Lung (tissue), 12 donors: ENCODE data around the gene KLHL26. TPM values are rescaled to one million over a fixed set of nuclear protein-coding genes. Genes with fewer than 3 reads are reported as not detected.

Experiments used
- ATAC-seq: fragments of 200-7000 bp; cut with Tn5 transposase; one replicate; pipeline ENCODE4 v1.9.1; 2020; ENCODE audit warnings: moderate number of reproducible peaks; ENCODE audit not compliant: insufficient read depth, low FRiP score
- DNase-seq, 3 donors: peaks; one replicate each; pipeline ENCODE4 v3.0.0-alpha.2; 2013 to 2017
- H3K27ac ChIP-seq, 2 donors: one replicate each; pipeline ENCODE4 v1.5.1; 2013; ENCODE audit warnings: mild to moderate bottlenecking in 2 of 2, moderate library complexity in 2 of 2, control low read depth in 1 of 2, inconsistent platforms in 1 of 2, low read depth in 1 of 2, low read length in 1 of 2
- H3K27me3 ChIP-seq, 3 donors: one replicate each; pipeline ENCODE4 v1.5.1; 2013; ENCODE audit warnings: low read length in 2 of 3; ENCODE audit not compliant: control insufficient read depth in 3 of 3, insufficient read depth in 3 of 3
- H3K36me3 ChIP-seq, 4 donors: one replicate each; pipeline ENCODE4 v1.5.1; 2013; ENCODE audit warnings: low read length in 4 of 4, mild to moderate bottlenecking in 1 of 4, moderate library complexity in 1 of 4; ENCODE audit not compliant: control insufficient read depth in 4 of 4, insufficient read depth in 4 of 4
- H3K4me1 ChIP-seq, 5 donors: one replicate each; pipeline ENCODE4 v1.5.1; 2013; ENCODE audit warnings: low read length in 5 of 5, mild to moderate bottlenecking in 2 of 5, moderate library complexity in 1 of 5; ENCODE audit not compliant: control insufficient read depth in 5 of 5, insufficient read depth in 5 of 5
- H3K4me3 ChIP-seq: one replicate; pipeline ENCODE4 v1.5.1; 2013; ENCODE audit warnings: mild to moderate bottlenecking, control low read depth, moderate library complexity
- H3K9ac ChIP-seq, 2 donors: one replicate each; pipeline ENCODE4 v1.5.1; 2013; ENCODE audit warnings: low read length in 2 of 2, control low read depth in 1 of 2; ENCODE audit not compliant: insufficient read depth in 1 of 2
- H3K9me3 ChIP-seq, 4 donors: one replicate each; pipeline ENCODE4 v1.5.1; 2013; ENCODE audit warnings: low read length in 3 of 4, mild to moderate bottlenecking in 1 of 4, moderate library complexity in 1 of 4; ENCODE audit not compliant: control insufficient read depth in 4 of 4, insufficient read depth in 3 of 4
- WGBS, 2 donors: extraction: QIAGEN DNeasy Blood & Tissue Kit; methylation state at CpG; one replicate each; pipeline ENCODE4 v1.1.7; 2013; 5-methylcytosine and 5-hydroxymethylcytosine counted together
- polyA plus RNA-seq, 2 donors: library from polyadenylated mRNA; stranded (reverse); fragments of 200-250 nt; gene quantifications; one replicate each; pipeline ENCODE4 v1.2.1, GENCODE V29; 2013
- total RNA-seq, 2 donors: library from RNA; depleted of rRNA in 1 of 2; stranded (reverse); fragments of >200 nt in 1 of 2; gene quantifications; one replicate each; pipeline ENCODE4 v1.2.1, GENCODE V29; 2014 to 2021
- TF ChIP-seq, protein P1 (sequence below): IDR thresholded peaks from 2 replicates; pipeline ENCODE4 v1.5.1; 2012; ENCODE audit warnings: mild to moderate bottlenecking; ENCODE audit errors: control extremely low read depth, extremely low read depth
- donor health status: control.
- donor health status: control.
- donor health status: Bipolar disorder and iron deficiency.
- donor health status: healthy.
- donor health status: DM: yes; HTN: yes; CAD: no.

KLHL26 gene
- total and polyA plus RNA-seq, 4 donors: 4.1 to 18.0 (median 8.4) TPM

DNA sequence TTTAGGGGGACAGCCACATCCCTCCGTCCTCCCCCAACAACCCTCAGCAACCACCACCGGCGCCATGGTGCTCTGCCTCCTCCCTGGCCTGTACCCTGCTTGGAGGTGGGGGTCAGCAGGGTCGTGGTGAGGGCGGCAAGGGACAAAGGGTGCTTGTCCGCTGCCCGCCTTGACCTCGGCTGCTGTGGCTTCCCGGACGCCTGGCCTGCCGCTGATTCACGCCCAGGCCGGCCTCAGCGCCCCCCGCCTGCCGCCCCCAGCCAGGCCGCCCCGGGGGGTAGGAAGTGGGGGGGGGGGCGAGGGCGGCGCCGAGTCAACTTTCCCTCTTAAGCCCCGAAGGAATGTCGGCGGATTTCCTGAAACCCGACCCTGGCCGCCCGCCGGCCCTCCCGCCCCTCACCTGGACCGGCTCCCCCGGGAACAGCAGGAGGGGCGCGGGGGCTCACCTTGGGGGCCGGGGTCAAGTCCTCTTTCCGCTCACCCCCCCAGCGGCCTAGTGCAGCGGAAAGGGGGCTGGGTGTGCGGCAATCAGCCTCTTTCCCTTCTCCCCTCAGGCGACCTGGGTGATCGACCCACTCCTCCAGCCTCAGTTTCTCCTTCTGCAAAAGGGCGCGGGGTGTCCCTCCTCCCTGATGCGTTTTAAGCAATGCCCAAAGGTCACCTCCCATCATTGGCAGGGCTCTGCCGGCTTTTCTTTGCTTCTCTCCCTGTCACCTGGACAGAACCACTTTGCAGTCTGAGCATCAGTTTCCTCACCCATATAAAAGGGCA is 26.1 kb upstream of the KLHL26 start:
- H3K9me3 ChIP-seq: no peaks in the 10 kb centered on the region
- no peak overlapping the region for H3K4me3 ChIP-seq
- DNase-seq (peak in 2 of 3 donors; percentile 56 to 59), ATAC-seq (no peak)
- peaks cover 0 to 16% (median 14%) of the 10 kb centered on the region in 5 donors for H3K4me1 ChIP-seq
- 2 to 4% methylated on average over 28 to 45 of the region's 45 CpGs for WGBS, 2 donors
- no peaks in the 10 kb centered on the region for H3K36me3 ChIP-seq
- no peak overlapping the region for H3K9ac ChIP-seq
- TF ChIP-seq, protein P1, sequence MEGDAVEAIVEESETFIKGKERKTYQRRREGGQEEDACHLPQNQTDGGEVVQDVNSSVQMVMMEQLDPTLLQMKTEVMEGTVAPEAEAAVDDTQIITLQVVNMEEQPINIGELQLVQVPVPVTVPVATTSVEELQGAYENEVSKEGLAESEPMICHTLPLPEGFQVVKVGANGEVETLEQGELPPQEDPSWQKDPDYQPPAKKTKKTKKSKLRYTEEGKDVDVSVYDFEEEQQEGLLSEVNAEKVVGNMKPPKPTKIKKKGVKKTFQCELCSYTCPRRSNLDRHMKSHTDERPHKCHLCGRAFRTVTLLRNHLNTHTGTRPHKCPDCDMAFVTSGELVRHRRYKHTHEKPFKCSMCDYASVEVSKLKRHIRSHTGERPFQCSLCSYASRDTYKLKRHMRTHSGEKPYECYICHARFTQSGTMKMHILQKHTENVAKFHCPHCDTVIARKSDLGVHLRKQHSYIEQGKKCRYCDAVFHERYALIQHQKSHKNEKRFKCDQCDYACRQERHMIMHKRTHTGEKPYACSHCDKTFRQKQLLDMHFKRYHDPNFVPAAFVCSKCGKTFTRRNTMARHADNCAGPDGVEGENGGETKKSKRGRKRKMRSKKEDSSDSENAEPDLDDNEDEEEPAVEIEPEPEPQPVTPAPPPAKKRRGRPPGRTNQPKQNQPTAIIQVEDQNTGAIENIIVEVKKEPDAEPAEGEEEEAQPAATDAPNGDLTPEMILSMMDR: no peak
- H3K27ac ChIP-seq: no peak overlapping the region
- peaks cover 0 to 61% (median 48%) of the 10 kb centered on the region in 3 donors for H3K27me3 ChIP-seq

DNA sequence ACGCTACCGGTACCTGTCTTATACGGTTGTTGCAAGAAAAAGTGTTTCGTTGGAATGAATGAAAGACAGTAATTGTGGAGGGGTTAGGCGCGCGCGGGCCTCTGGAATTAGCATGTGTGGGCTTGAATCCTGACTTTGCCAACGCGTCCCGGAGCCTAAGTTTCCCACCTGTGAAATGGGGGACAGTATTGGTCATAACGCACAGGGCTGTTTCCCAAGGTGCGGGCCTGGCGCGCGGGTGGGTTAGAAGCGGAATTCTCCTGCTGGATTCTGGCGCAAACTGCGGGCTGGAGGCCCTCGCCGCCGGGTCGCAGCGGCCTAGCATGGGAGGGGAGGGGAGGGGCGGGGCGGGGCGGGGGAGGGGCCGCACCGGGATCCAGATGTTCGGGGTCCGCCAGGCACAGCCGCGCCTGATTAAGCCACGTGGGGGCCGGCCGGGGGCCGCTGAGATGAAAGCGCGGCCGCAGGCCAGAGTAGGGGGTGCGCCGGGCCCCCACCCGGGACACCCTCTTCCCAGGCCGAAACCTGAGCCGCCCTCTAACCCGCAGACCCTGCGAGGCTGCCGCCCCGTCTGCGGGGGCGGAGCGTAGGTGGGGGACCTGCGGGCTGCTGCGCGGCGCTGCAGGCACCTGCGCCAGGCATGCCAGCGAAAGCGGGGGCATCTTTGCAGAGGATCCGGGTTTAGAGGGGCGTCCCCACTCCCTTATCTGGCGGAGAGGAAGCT is 25.3 kb upstream of the KLHL26 start:
- Histone ChIP-seq H3K27ac (no peak overlapping the region), H3K9ac (no peak overlapping the region), H3K27me3 (peaks cover 0 to 61% (median 51%) of the 10 kb centered on the region in 3 donors), H3K4me3 (no peak overlapping the region), H3K36me3 (no peaks in the 10 kb centered on the region), H3K4me1 (peaks cover 0 to 16% (median 14%) of the 10 kb centered on the region in 5 donors), H3K9me3 (no peaks in the 10 kb centered on the region)
- TF ChIP-seq, protein P1: no peak
- DNase-seq: peak in 2 of 3 donors; percentile 29 to 39
- no peak for ATAC-seq
- WGBS, 2 donors: 2% methylated on average over 48 to 62 of the region's 62 CpGs

DNA sequence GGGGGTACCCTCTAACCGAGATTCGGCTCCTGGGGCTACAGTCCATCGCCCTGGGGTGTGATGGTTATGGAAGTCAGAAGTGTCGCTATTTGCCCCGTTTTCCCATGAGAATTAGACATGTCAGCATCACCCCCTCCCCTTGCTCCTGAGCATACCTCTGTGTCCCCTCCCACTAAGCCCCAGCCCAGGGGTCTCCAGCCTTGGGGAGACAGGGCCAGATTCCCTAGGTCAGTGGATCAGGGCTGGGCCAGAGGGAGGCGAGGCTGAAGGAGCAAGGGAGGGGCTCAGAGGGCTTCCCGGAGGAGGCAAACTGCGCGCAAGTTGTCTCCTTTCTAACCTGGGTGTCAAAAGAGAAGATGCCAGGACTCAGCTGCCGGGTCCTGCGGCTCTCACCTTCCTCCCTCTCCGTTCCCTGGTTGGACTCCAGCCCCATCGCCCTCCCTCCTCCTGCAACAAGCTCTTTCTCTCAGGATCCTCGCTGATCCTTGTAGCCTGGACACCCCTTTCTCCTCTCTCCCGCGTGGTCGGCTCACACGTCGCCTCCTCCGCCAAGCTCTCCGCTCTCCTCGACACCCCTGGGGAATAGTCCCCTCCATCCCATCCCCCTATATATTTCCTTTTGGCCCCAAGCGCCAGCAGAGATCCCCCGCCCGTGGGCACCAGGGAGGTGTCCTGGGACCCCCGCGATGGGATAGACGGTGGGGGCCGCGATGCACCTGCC is 24.6 kb upstream of the KLHL26 start:
- Histone ChIP-seq H3K27me3 (peaks cover 0 to 61% (median 51%) of the 10 kb centered on the region in 3 donors), H3K4me1 (peaks cover 0 to 16% (median 14%) of the 10 kb centered on the region in 5 donors), H3K9ac (no peak overlapping the region), H3K9me3 (no peaks in the 10 kb centered on the region), H3K27ac (no peak overlapping the region), H3K36me3 (no peaks in the 10 kb centered on the region), H3K4me3 (peak overlapping the region; percentile 18)
- whole genome bisulfite sequencing, 2 donors: 2% methylated on average over 28 to 30 of the region's 30 CpGs
- no peak for ATAC-seq
- TF ChIP-seq, protein P1: no peak
- peak in 1 of 3 donors; percentile 12 for DNase-seq
